Caco-2 (cell line): ENCODE measurements around the gene DPYSL5. TPM values are rescaled to one million over a fixed set of nuclear protein-coding genes. Genes with fewer than 3 reads are reported as not detected.

Experiments used
- BruUV-seq: library from RNA; stranded (reverse); fragments of 400-500 nt; replicated peaks from 2 replicates; lab custom pipeline; 2021; lab: Mats Ljungman, UMichigan
- CTCF ChIA-PET: fragments of 300-600 bp; sonication (Branson Sonifier 250); formaldehyde crosslinking; loops from one replicate; lab custom pipeline; 2022; ENCODE audit warnings: antibody characterized with exemption; lab: Charles Lee
- POLR2A ChIA-PET: fragments of 300-600 bp; sonication (Branson Sonifier 250); formaldehyde crosslinking; loops from one replicate; lab custom pipeline; 2022; ENCODE audit warnings: antibody characterized with exemption; lab: Charles Lee
- DNase-seq, 2 experiments: peaks; one replicate each; pipeline versions ENCODE4 v3.0.0 to v3.0.0-alpha.2; 2020 to 2022
- H3K27me3 ChIP-seq: replicated peaks from 2 replicates; pipeline ENCODE4 v1.6.0; 2011; ENCODE audit warnings: low read length; ENCODE audit not compliant: control insufficient read depth, insufficient read depth
- H3K36me3 ChIP-seq: 2 replicates; pipeline ENCODE4 v1.5.1; 2011; ENCODE audit warnings: low read length; ENCODE audit not compliant: control insufficient read depth, insufficient read depth
- H3K4me1 ChIP-seq: fragments of 250-450 bp; sonication (Bioruptor Pico); 2 replicates; pipeline ENCODE4 v1.5.1; 2020; ENCODE audit warnings: mild to moderate bottlenecking
- H3K4me3 ChIP-seq: 2 replicates; pipeline ENCODE4 v1.5.1; 2011; ENCODE audit warnings: low read depth, mild to moderate bottlenecking, control low read depth, low read length
- H3K9me3 ChIP-seq: fragments of 250-450 bp; sonication (Bioruptor Pico); 2 replicates; pipeline ENCODE4 v1.5.1; 2020; ENCODE audit warnings: mild to moderate bottlenecking, moderate library complexity
- H3K27ac Mint-ChIP-seq: one replicate; pipeline ENCODE4 v1.8.0; 2022; ENCODE audit warnings: mixed read lengths; ENCODE audit not compliant: unreplicated experiment
- H3K27me3 Mint-ChIP-seq: one replicate; pipeline ENCODE4 v1.8.0; 2022; ENCODE audit warnings: mixed read lengths; ENCODE audit not compliant: insufficient read depth, unreplicated experiment
- H3K36me3 Mint-ChIP-seq: one replicate; pipeline ENCODE4 v1.8.0; 2022; ENCODE audit warnings: mild to moderate bottlenecking, mixed read lengths; ENCODE audit not compliant: insufficient read depth, unreplicated experiment
- H3K4me1 Mint-ChIP-seq: one replicate; pipeline ENCODE4 v1.8.0; 2022; ENCODE audit warnings: low read depth, mixed read lengths; ENCODE audit not compliant: unreplicated experiment
- H3K4me3 Mint-ChIP-seq: one replicate; pipeline ENCODE4 v1.8.0; 2022; ENCODE audit warnings: mild to moderate bottlenecking, moderate library complexity, mixed read lengths; ENCODE audit not compliant: unreplicated experiment
- H3K9me3 Mint-ChIP-seq: one replicate; pipeline ENCODE4 v1.8.0; 2022; ENCODE audit warnings: mixed read lengths; ENCODE audit not compliant: unreplicated experiment
- CTCF ChIP-seq, 2 experiments: fragments of 200-600 bp in 1 of 2; IDR thresholded peaks; 1 replicate in 1 of 2; 2 replicates in 1 of 2; pipeline versions ENCODE4 v1.5.1 to v1.8.0; 2011 to 2022; ENCODE audit warnings: antibody characterized with exemption in 1 of 2, control low read depth in 1 of 2, inconsistent platforms in 1 of 2, low read depth in 1 of 2, low read length in 1 of 2, mild to moderate bottlenecking in 1 of 2, moderate library complexity in 1 of 2; ENCODE audit not compliant: insufficient read depth in 1 of 2, severe bottlenecking in 1 of 2, unreplicated experiment in 1 of 2
- intact Hi-C: fragments of 100-400 bp; cut with micrococcal nuclease; formaldehyde crosslinking; loops from one replicate; pipeline ENCODE4 v1.10.0; 2022; ENCODE audit not compliant: unreplicated experiment
- total RNA-seq: library from RNA; stranded (reverse); gene quantifications from 2 replicates; pipeline ENCODE4 v1.2.3, GENCODE V29; 2022

Gene DPYSL5
- total RNA-seq, 1 experiment from 2014 or later, result 2.4 TPM

DNA sequence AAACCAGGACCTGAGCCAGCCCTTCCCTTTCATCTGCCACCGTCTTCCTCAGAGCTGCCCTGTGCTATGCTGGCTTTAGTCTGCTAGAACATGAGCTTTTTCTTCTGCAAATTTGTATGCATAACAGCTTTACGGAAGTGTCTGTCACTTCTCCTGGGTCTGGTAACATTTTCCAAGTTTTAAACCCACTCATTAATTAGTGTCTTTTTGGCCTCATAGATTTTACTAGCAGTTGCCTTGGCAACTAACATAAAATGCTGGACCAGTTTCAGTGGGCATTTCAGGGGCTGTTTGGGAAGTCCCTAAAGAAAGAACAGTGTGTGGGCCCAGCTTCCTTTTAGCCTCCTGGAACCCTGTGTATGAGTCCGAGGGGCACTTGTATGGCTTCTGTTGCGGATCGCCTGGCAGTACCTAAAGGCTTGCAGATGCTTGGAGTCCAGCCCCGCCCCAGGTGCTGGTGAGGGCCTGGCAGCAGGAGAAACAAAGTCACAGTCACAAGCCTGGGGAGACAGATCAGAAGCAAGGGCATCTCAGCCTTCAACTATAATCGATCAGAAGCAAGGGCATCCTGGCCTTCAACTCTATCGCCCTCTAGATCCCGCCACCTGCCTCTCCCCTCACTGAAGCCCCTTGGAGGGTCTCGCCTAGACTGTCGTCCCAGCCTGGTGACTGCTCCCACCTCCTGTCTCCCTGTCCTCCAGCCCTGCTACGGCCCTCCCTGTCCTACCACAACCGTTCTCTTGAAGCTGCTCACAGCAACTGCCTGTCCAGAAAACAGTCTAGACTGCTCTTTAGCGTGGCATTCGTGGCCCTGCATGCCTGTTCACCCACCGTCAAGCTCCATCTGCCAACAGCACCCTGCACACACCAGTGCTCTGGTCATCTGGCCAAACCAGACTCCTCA, 85.8 kb downstream of the DPYSL5 start:
- no TSS peak for BruUV-seq
- peaks cover 6% of the 10 kb centered on the region for H3K4me1 Mint-ChIP-seq
- CTCF ChIA-PET, result interaction anchor here (0.8 to 1.1 kb wide), 2 partner anchors 11 to 560 kb away, joined by 3 to 4 read pairs; no protein-coding TSS in a partner anchor
- no peaks in the 10 kb centered on the region for H3K36me3 Mint-ChIP-seq
- Histone ChIP-seq H3K27me3 (no peaks in the 10 kb centered on the region), H3K9me3 (no peaks in the 10 kb centered on the region), H3K4me3 (no peak overlapping the region), H3K36me3 (no peaks in the 10 kb centered on the region), H3K4me1 (no peaks in the 10 kb centered on the region)
- DNase-seq, result no peak
- no peaks in the 10 kb centered on the region for H3K9me3 Mint-ChIP-seq
- H3K27ac Mint-ChIP-seq, result no peak overlapping the region
- no peak overlapping the region for H3K4me3 Mint-ChIP-seq
- TF ChIP-seq CTCF (IDR thresholded peaks at IDR 0.05; ENCODE audit: insufficient read depth in 1 of 2, low read depth in 1 of 2, low read length in 1 of 2, severe bottlenecking in 1 of 2, unreplicated experiment in 1 of 2), result no peak
- H3K27me3 Mint-ChIP-seq, result no peaks in the 10 kb centered on the region
- POLR2A ChIA-PET, result no interaction called here
- intact Hi-C loops, result no loop called here

DNA sequence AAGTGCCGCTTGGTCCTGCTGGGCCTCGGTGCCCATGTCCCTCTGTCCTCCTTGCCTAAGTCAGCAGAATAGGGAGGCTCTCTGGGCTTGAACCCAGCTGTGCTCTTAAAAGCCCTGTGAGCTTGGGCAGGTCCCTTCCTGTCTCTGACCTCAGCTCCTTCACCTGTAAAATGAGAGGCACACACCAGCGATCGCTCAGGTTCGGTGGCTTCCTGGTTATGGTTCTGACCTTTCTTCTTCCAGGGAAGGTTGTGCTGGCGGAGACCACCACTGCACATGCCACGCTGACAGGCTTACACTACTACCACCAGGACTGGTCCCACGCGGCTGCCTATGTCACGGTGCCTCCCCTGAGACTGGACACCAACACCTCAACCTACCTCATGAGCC, 86.4 kb downstream of the DPYSL5 start:
- H3K36me3 Mint-ChIP-seq, result no peaks in the 10 kb centered on the region
- no peak for TF ChIP-seq CTCF (IDR thresholded peaks at IDR 0.05; ENCODE audit: insufficient read depth in 1 of 2, low read depth in 1 of 2, low read length in 1 of 2, severe bottlenecking in 1 of 2, unreplicated experiment in 1 of 2)
- H3K27ac Mint-ChIP-seq, result no peak overlapping the region
- CTCF ChIA-PET, result interaction anchor here (1.1 kb wide), 1 partner anchor 12 kb away, joined by 4 read pairs; no protein-coding TSS in a partner anchor
- intact Hi-C loops, result no loop called here
- no peaks in the 10 kb centered on the region for H3K27me3 ChIP-seq
- H3K4me3 Mint-ChIP-seq, result no peak overlapping the region
- no peak overlapping the region for H3K4me3 ChIP-seq
- no peak for DNase-seq
- H3K9me3 Mint-ChIP-seq, result no peaks in the 10 kb centered on the region
- POLR2A ChIA-PET, result no interaction called here
- H3K4me1 Mint-ChIP-seq, result peaks cover 6% of the 10 kb centered on the region
- BruUV-seq, result no TSS peak
- H3K27me3 Mint-ChIP-seq, result no peaks in the 10 kb centered on the region
- no peaks in the 10 kb centered on the region for H3K4me1 ChIP-seq
- no peaks in the 10 kb centered on the region for H3K9me3 ChIP-seq
- H3K36me3 ChIP-seq, result no peaks in the 10 kb centered on the region

GRCh38 chr2:26934985-26935384, 87.1 kb downstream of the DPYSL5 start:
- no peaks in the 10 kb centered on the region for H3K9me3 Mint-ChIP-seq
- no peaks in the 10 kb centered on the region for H3K4me1 ChIP-seq
- H3K4me1 Mint-ChIP-seq, result no peaks in the 10 kb centered on the region
- no peaks in the 10 kb centered on the region for H3K36me3 ChIP-seq
- no peak for DNase-seq
- no peaks in the 10 kb centered on the region for H3K27me3 ChIP-seq
- ChIA-PET POLR2A (no interaction called here), CTCF (interaction anchor here (0.5 to 0.6 kb wide), 2 partner anchors 36 to 146 kb away, joined by 3 read pairs; no protein-coding TSS in a partner anchor)
- H3K9me3 ChIP-seq, result no peaks in the 10 kb centered on the region
- H3K4me3 Mint-ChIP-seq, result no peak overlapping the region
- peaks cover 4% of the 10 kb centered on the region for H3K27me3 Mint-ChIP-seq
- no peak overlapping the region for H3K27ac Mint-ChIP-seq
- intact Hi-C loops, result no loop called here
- TF ChIP-seq CTCF (IDR thresholded peaks at IDR 0.05; ENCODE audit: insufficient read depth in 1 of 2, low read depth in 1 of 2, low read length in 1 of 2, severe bottlenecking in 1 of 2, unreplicated experiment in 1 of 2), result no peak
- BruUV-seq, result no TSS peak
- no peaks in the 10 kb centered on the region for H3K36me3 Mint-ChIP-seq
- H3K4me3 ChIP-seq, result no peak overlapping the region
